HG02763 (cell line): ENCODE results near the gene EZR.

Source experiments
- ATAC-seq: cut with Tn5 transposase; IDR thresholded peaks from one replicate; pipeline ENCODE4 v1.9.1; 2021; ENCODE audit warnings: mild to moderate bottlenecking, moderate library complexity; ENCODE audit not compliant: unreplicated experiment

EZR gene

DNA sequence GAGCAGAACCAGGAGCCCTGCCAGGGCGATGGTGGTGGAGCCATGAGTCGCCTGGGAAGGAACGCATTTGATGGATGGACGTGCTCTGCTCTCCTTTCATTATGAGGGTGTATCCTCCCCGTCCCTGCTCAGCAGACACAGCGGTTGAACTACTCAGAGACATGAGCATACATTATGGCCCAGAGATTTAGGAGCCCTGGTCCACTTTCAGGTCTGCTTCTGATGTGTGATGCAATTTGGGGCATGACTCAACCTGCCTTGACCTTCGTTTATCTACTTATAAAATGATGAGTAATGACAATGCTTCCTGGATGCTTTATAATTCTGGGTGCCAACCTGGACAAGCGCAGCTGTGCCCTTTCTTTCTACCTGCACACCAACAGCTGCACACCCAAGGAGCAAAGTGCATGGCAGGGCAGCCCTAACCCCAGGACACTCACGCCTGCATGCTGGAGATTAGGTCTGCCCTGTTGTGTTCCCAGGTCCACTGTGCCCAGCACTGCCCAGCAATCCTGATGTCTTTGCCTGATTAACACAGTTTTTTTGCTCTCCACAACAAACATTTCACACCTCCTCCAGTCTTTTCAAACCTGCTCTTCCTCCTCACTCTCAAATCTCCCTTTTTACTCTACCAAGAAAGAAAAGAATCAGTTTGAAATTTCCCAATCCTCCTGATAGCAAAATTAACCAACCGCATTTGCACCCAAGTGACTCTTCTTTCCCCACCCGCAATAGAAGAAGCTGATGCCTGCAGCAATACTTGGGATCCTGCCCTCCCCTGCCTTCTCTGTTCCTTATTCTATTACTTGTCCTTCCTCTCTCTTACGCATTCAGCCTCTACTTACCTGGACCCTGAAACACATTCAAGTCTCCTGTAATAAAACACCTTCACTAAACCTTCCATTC lies 81.2 kb downstream of the EZR start:
- ATAC-seq, result no peak

DNA sequence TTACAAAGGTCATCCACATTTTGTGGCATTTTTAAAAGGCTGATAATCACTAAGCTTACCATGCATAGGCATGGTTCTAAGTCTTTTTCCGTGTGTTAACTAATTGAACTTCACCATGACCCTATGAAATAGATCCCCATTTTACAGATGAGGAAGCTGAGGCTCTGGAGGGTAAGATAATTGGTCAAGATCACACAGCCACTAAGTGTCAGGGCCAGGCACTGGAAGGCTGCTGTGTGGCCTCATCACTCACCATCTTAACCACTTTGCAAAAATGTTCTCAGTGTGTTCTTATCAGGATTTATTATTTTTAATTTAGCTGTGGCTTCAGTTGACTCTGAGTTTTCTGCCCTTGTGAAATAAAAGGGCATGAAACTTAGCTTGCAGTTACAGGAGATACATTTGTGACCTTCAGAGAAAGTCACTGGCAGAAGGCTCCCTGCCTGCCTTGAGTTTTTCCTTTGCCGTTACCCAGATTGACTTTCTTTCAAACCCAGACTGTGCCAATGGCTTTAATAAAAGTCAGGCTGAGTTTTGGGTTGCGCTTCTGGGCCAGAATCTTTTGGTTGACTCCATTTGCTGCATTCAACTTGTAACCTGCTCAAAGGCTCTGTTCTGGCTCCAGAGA lies 82.0 kb downstream of the EZR start:
- no peak for ATAC-seq

DNA sequence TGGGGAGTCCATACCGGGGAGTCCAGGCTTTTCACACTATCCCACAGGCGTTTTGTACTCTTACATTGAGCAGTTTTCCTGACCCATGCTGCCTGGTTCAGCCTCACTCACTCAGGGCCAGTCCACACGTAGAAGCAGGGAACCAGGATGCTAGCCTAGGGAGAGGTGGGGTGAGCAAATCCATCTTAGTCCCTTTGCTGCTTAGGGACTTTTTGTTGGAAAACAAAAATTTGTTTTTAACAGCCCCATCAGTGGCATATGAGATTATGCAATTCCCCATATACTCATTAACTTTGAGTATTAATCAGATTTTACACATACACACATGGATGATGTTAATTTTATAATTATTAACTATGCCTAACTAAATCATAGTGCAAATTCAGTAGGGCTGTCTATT lies 84.2 kb downstream of the EZR start:
- ATAC-seq, result no peak

DNA sequence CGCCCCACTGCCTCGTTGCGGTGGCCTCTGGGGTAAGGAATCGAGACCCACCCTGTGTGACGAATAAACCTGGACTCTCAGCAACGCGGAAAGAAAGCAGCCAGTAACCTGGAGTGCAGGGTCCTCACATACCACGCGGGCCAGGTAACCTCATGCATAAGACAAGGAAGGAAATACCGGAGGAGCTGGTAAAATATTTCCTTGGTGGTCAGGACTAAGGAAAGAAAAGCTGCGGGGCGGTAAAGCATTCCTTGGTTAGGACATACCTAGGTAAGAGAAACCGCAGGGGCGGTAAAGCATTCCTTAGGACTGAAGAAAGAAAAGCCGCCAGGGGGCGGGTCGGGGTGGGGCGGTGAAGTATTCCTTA lies 88.6 kb downstream of the EZR start:
- ATAC-seq, result no peak

DNA sequence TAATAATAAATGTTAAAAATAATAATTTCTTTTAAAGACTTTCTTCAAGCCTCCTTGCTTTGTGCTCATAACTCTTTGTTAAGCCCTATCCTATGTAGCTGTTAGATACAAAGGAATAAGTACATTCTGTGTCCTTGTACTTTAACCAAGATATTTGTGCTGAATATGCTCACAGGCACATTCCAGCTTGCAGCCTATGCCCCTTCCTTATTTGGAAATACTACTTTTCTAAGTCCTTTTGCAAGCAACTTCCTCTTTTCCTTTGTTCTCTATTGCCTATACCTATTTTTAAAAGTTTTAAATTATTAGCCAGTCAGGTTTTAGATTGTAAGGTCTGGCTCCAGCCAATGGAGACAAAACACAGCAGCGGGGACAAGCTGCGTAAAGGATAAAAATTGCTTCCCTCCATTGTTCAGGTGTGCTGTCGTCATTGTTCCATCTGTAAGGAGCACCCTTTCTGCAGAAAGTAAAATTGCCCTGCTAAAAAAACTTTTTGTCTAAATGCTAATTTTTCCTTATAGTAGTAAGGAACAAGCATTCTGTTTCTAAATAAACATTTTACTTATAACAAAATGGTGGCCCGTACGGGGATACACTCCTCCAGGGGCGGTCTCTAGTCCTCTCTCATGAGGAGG lies 89.1 kb downstream of the EZR start:
- ATAC-seq, result no peak

DNA sequence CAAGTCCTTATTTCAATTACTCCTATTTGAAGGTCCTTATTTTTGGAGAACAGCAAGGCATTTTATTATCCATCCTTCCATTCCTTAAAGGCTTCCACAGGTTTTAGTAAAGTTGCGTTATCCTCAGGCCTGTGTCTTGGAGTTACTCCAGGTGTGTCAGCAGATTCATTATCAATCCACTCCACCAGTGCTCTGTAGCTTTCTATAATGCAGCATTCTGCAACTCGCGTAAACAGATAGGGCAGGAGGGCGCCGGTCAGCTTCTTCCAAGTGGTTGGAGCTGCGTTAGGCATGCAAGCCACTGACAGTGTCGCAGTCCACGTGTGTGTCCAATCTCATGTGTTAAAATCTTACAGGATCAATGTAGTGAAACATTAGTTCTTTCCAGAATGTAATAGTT lies 93.5 kb downstream of the EZR start:
- ATAC-seq, result no peak

DNA sequence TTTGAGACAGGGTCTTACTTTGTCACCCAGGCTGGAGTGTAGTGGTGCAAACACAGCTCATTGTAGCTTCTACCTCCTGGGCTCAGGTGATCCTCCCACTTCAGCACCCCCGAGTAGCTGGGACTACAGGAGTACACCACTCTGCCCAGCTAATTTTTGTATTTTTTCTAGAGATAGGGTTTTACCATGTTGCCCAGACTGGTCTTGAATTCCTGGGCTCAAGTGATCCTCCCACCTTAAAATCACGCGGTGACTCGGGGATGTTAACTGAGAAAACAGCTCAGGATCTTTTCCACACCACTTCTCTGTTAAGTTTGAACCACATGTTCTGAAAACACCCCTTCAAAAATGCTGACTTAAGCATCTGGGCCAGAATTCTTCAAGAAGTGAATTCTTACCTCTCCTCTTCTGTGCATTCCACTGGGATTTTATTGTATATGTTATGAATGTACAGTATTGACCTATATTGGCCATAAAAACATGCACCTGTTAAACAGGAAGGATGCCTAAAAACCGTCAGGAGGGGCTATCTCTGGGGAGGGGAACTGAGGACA lies 96.9 kb downstream of the EZR start:
- no peak for ATAC-seq

DNA sequence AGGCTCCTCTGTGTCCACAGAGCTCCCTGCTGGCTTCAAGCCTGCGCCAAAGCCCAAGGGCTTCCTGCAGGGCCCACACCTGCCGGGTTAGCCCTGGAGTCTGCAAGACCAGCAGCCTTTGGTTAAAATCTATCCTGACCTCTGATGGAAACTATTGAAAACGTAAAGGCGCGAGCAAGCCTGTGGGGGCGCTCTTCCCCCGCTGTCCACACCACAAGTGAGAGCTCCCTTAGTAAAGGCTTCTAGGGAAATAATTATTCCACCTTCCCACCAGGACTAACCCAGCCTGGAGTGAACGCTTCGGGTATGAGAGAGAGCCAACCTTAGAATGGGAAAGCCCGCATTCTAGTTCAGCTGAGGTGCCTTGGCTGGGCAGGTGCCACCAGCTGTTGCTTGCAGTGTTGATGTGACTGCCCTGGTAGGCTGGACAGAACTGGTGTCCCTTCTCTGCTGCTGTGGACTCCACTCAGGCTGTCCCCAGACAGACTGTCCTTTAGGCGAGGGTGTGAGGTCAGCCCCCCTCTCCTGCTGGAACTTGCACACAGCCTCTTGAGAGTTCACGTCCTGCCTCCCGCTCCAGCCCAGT lies 100.6 kb downstream of the EZR start:
- ATAC-seq, result no peak

DNA sequence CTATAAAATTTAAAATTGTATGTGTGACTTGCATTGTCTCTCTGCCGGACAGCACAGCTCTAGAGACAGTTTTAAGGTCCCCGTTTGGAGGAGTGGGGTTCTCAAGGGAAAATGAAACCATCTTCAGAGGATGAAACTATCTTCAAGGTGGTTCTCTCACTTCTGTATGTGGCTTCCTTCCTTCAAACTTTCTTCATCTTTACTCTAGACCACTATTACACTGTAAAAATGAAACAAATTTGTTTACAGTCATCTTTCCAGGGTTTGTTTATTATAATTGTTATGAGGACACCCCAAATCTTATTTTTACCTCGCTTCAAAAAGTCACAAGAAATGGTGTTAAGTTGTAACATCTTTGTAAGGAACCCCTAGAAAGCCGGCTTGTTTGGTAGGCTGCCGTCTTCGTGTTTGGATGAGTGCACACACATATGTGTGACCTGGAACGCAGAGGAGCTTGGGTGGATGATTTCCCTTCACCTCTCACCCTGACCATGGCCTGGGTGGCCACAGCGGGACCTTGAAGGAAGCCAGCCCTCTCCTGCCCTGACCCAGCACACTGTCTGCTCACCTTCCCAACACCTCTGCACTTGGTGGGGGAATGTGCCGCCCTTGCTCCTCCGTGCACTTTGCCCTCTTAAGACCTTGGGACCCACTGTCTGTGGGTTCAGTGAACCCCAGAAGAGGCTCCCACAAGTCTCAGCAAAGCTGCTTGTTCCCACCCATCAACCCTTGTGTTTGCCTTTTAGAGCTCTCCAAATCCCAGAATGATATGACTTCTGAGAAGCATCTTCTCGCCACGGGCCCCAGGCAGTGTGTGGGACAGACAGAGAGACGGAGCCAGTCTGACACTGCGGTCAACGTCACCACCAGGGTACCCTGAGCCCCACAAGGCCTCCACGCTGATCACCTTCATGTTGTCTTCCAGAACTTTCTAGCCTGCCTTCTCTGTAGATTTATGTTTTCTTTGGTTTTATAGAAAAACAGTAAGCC lies 101.5 kb downstream of the EZR start:
- peak; percentile 69 for ATAC-seq
